GM23338 (cell line): ENCODE data around the gene TMEM179B. TPM values are rescaled to one million over a fixed set of nuclear protein-coding genes. Genes with fewer than 3 reads are reported as not detected.

ENCODE experiments used
- ATAC-seq: fragments of 200-7000 bp; cut with Tn5 transposase; 3 replicates; pipeline ENCODE4 v1.9.1; 2020
- DNase-seq: peaks from one replicate; pipeline ENCODE4 v3.0.0-alpha.2; 2015; ENCODE audit warnings: low spot score
- H2AFZ ChIP-seq: fragments of 200-600 bp; sonication (generic); 2 replicates; pipeline ENCODE4 v1.8.0; 2016; ENCODE audit warnings: antibody characterized with exemption, mild to moderate bottlenecking, moderate library complexity
- H3F3A ChIP-seq: fragments of 200-600 bp; sonication (generic); replicated peaks from 2 replicates; pipeline ENCODE4 v1.8.0; 2017; ENCODE audit warnings: antibody characterized with exemption, mixed run types, low read depth
- H3K27ac ChIP-seq: fragments of 200-600 bp; sonication (generic); 2 replicates; pipeline ENCODE4 v1.6.1; 2016; ENCODE audit warnings: low read depth
- H3K27me3 ChIP-seq: fragments of 200-600 bp; sonication (generic); 2 replicates; pipeline ENCODE4 v1.8.0; 2016; ENCODE audit warnings: mild to moderate bottlenecking, mixed run types, moderate library complexity; ENCODE audit not compliant: insufficient read depth
- H3K36me3 ChIP-seq: fragments of 200-600 bp; sonication (generic); 2 replicates; pipeline ENCODE4 v1.8.0; 2016; ENCODE audit warnings: mild to moderate bottlenecking; ENCODE audit not compliant: insufficient read depth
- H3K4me1 ChIP-seq: fragments of 200-600 bp; sonication (generic); 2 replicates; pipeline ENCODE4 v1.8.0; 2016; ENCODE audit warnings: mild to moderate bottlenecking, moderate library complexity; ENCODE audit not compliant: insufficient read depth
- H3K4me2 ChIP-seq: fragments of 200-600 bp; sonication (generic); 2 replicates; pipeline ENCODE4 v1.7.1; 2017; ENCODE audit warnings: mixed run types
- H3K4me3 ChIP-seq: fragments of 200-600 bp; sonication (generic); 2 replicates; pipeline ENCODE4 v1.6.1; 2016; ENCODE audit warnings: mixed run types
- H3K79me2 ChIP-seq: fragments of 200-600 bp; sonication (generic); replicated peaks from 2 replicates; pipeline ENCODE4 v1.8.0; 2017; ENCODE audit warnings: mild to moderate bottlenecking; ENCODE audit not compliant: insufficient read depth
- H3K9me2 ChIP-seq: fragments of 200-600 bp; sonication (generic); 2 replicates; pipeline ENCODE4 v1.8.0; 2017; ENCODE audit not compliant: insufficient read depth
- H4K20me1 ChIP-seq: fragments of 200-600 bp; sonication (generic); replicated peaks from 2 replicates; pipeline ENCODE4 v1.8.0; 2017; ENCODE audit warnings: mild to moderate bottlenecking; ENCODE audit not compliant: insufficient read depth
- H3K27ac Mint-ChIP-seq: 2 replicates; pipeline ENCODE4 v1.8.0; 2020; ENCODE audit warnings: inconsistent platforms, mild to moderate bottlenecking, moderate library complexity, mixed read lengths
- H3K27me3 Mint-ChIP-seq: 3 replicates; pipeline ENCODE4 v1.8.0; 2022; ENCODE audit warnings: low read depth, mild to moderate bottlenecking, moderate library complexity, mixed read lengths, inconsistent platforms; ENCODE audit not compliant: insufficient read depth, poor library complexity
- H3K36me3 Mint-ChIP-seq: 3 replicates; pipeline ENCODE4 v1.8.0; 2021; ENCODE audit warnings: low read depth, mild to moderate bottlenecking, inconsistent platforms, moderate library complexity, mixed read lengths
- H3K4me1 Mint-ChIP-seq: 3 replicates; pipeline ENCODE4 v1.8.0; 2020; ENCODE audit warnings: mild to moderate bottlenecking, inconsistent platforms, mixed read lengths
- H3K4me3 Mint-ChIP-seq: 3 replicates; pipeline ENCODE4 v1.8.0; 2021; ENCODE audit warnings: moderate library complexity, mild to moderate bottlenecking, inconsistent platforms, mixed read lengths
- H3K9me3 Mint-ChIP-seq: 3 replicates; pipeline ENCODE4 v1.8.0; 2020; ENCODE audit warnings: moderate library complexity, mild to moderate bottlenecking, inconsistent platforms, mixed read lengths
- CREB1 ChIP-seq: fragments of 250-450 bp; sonication (Bioruptor Pico); IDR thresholded peaks from 2 replicates; pipeline ENCODE4 v1.5.0; 2020; ENCODE audit warnings: low read depth, mild to moderate bottlenecking, moderate library complexity
- CTCF ChIP-seq, 2 experiments: fragments of 200-600 bp in 1 of 2; sonication (generic) in 1 of 2; conservative IDR thresholded peaks; 2 replicates each; pipeline versions ENCODE4 v1.5.1 to v1.6.1; 2016 to 2017; ENCODE audit warnings: antibody characterized with exemption in 2 of 2, low read depth in 2 of 2, mild to moderate bottlenecking in 2 of 2, moderate library complexity in 1 of 2
- ETS1 ChIP-seq: IDR thresholded peaks from 2 replicates; pipeline ENCODE4 v1.6.1; 2016; ENCODE audit warnings: antibody characterized with exemption
- EZH2 ChIP-seq: fragments of 200-600 bp; sonication (generic); IDR thresholded peaks from one replicate; pipeline ENCODE4 v1.8.0; 2017; ENCODE audit warnings: antibody characterized with exemption, mild to moderate bottlenecking, low read depth; ENCODE audit not compliant: unreplicated experiment
- EZH2phosphoT487 ChIP-seq: fragments of 200-600 bp; sonication (generic); IDR thresholded peaks from one replicate; pipeline ENCODE4 v1.8.1; 2018; ENCODE audit warnings: antibody characterized with exemption; ENCODE audit not compliant: unreplicated experiment
- JUNB ChIP-seq: IDR thresholded peaks from one replicate; pipeline ENCODE4 v1.6.1; 2016; ENCODE audit warnings: antibody characterized with exemption; ENCODE audit not compliant: unreplicated experiment
- NANOG ChIP-seq: IDR thresholded peaks from 2 replicates; pipeline ENCODE4 v1.6.1; 2016; ENCODE audit warnings: antibody characterized with exemption, borderline replicate concordance
- POLR2AphosphoS5 ChIP-seq: IDR thresholded peaks from 2 replicates; pipeline ENCODE4 v1.6.1; 2016; ENCODE audit warnings: antibody characterized with exemption, low read depth
- REST ChIP-seq: IDR thresholded peaks from one replicate; pipeline ENCODE4 v1.6.1; 2018; ENCODE audit warnings: antibody characterized with exemption; ENCODE audit not compliant: unreplicated experiment
- STAT1 ChIP-seq: IDR thresholded peaks from one replicate; pipeline ENCODE4 v1.6.1; 2016; ENCODE audit warnings: antibody characterized with exemption; ENCODE audit not compliant: unreplicated experiment
- ZNF114 ChIP-seq: fragments of 250-450 bp; sonication (Bioruptor Pico); IDR thresholded peaks from 2 replicates; pipeline ENCODE4 v1.5.0; 2020; ENCODE audit warnings: mild to moderate bottlenecking, moderate library complexity
- ZNF331 ChIP-seq: fragments of 250-450 bp; sonication (Bioruptor Pico); IDR thresholded peaks from 2 replicates; pipeline ENCODE4 v1.5.0; 2020; ENCODE audit warnings: low read depth, mild to moderate bottlenecking, moderate library complexity
- ZNF462 ChIP-seq: fragments of 250-450 bp; sonication (Bioruptor Pico); IDR thresholded peaks from 2 replicates; pipeline ENCODE4 v1.5.0; 2020; ENCODE audit warnings: mild to moderate bottlenecking, moderate library complexity
- polyA plus RNA-seq: library from polyadenylated mRNA; unstranded; fragments of >200 nt; fragmentation: Nextera tagmentation; extraction: Ambion mirVana; gene quantifications from 2 replicates; pipeline ENCODE4 v1.2.1, GENCODE V29; 2016
- total RNA-seq: library from RNA; depleted of rRNA; stranded (reverse); fragments of >200 nt; shearing (Covaris generic); gene quantifications from 2 replicates; pipeline ENCODE4 v1.2.3, GENCODE V29; 2014

Gene TMEM179B
- total and polyA plus RNA-seq, 2 experiments from 2014 or later = 16.9 to 17.5 TPM

- TF ChIP-seq EZH2phosphoT487 = no peak
These were observed 7.1 kb downstream of the TMEM179B start (continued) for GRCh38 chr11:62794201-62794775.

- H3K27ac ChIP-seq = no peak overlapping the region; the same call in 1 of the 2 replicates
- Mint-ChIP-seq H3K27ac (no peak overlapping the region), H3K4me3 (no peak overlapping the region)
These were observed 9.1 kb downstream of the TMEM179B start for GRCh38 chr11:62796281-62796680.

More at GRCh38 chr11:62796281-62796680, 9.1 kb downstream of the TMEM179B start:
- no peaks in the 10 kb centered on the region for H3K9me3 Mint-ChIP-seq
- peaks cover 88% of the 10 kb centered on the region for H3K36me3 Mint-ChIP-seq
- H3K36me3 ChIP-seq = peaks cover 66% of the 10 kb centered on the region
- H3K4me1 ChIP-seq = no peaks in the 10 kb centered on the region; the same call in 1 of the 2 replicates
- H3K27me3 ChIP-seq = no peaks in the 10 kb centered on the region
- ATAC-seq (no peak), DNase-seq (peak; percentile 37)
- peaks cover 30% of the 10 kb centered on the region for H3F3A ChIP-seq
- no peak overlapping the region for H3K4me3 ChIP-seq
- H3K9me2 ChIP-seq = no peaks in the 10 kb centered on the region
- H3K79me2 ChIP-seq = peaks cover 4% of the 10 kb centered on the region
- peaks cover 3% of the 10 kb centered on the region for H4K20me1 ChIP-seq
- H2AFZ ChIP-seq = no peak overlapping the region
- H3K4me2 ChIP-seq = no peak overlapping the region
- H3K27me3 Mint-ChIP-seq = peaks cover 18% of the 10 kb centered on the region
- TF ChIP-seq NANOG (no peak), STAT1 (no peak), ZNF331 (CRISPR knock-in tag) (no peak), ZNF114 (CRISPR knock-in tag) (no peak), ZNF462 (CRISPR knock-in tag) (no peak), EZH2phosphoT487 (no peak), JUNB (no peak), CREB1 (CRISPR knock-in tag) (no peak), CTCF (conservative IDR thresholded peaks at IDR 0.05; ENCODE audit: low read depth in 2 of 2) (no peak), POLR2AphosphoS5 (no peak), EZH2 (no peak), REST (no peak), ETS1 (no peak)
- peaks cover 7% of the 10 kb centered on the region; the same call in 2 of the 3 replicates for H3K4me1 Mint-ChIP-seq
